H1 (cell line): ENCODE measurements around the gene PARP16. TPM values are rescaled to one million over a fixed set of nuclear protein-coding genes. Genes with fewer than 3 reads are reported as not detected.
A peak's percentile ranks its signal among the peaks of the same experiment; 100 is the strongest.

Experiments used
- CTCF ChIA-PET: fragments of 300-600 bp; sonication (Branson Sonifier 250); formaldehyde crosslinking; loops from one replicate; lab custom pipeline; 2021; ENCODE audit not compliant: partially characterized antibody; lab: Charles Lee
- POLR2A ChIA-PET: fragments of 300-600 bp; sonication (Branson Sonifier 250); formaldehyde crosslinking; loops from one replicate; lab custom pipeline; 2021; ENCODE audit warnings: inconsistent platforms; ENCODE audit not compliant: partially characterized antibody; lab: Charles Lee
- DNase-seq, 2 experiments: peaks; one replicate each; pipeline versions ENCODE4 v3.0.0 to v3.0.0-alpha.2; 2010 to 2022; ENCODE audit warnings: low spot score in 2 of 2, low read depth in 1 of 2, mixed read lengths in 1 of 2
- FAIRE-seq: peaks from 2 replicates; lab custom pipeline; 2011; peaks lifted over from hg19 to GRCh38; lab: Jason Lieb, UNC
- H2AFZ ChIP-seq: 2 replicates; pipeline ENCODE4 v1.8.1; 2012; ENCODE audit warnings: low read length, inconsistent platforms
- H2AK5ac ChIP-seq: 2 replicates; pipeline ENCODE4 v1.6.1; 2013; ENCODE audit warnings: low read depth, low read length
- H2BK120ac ChIP-seq: replicated peaks from 2 replicates; pipeline ENCODE3; 2013; ENCODE audit warnings: low read depth, low read length, inconsistent platforms
- H2BK12ac ChIP-seq: 2 replicates; pipeline ENCODE4 v1.6.1; 2013; ENCODE audit warnings: low read depth, low read length
- H2BK15ac ChIP-seq: 2 replicates; pipeline ENCODE4 v1.6.1; 2013; ENCODE audit warnings: low read length
- H2BK20ac ChIP-seq: 2 replicates; pipeline ENCODE4 v1.6.1; 2013; ENCODE audit warnings: low read length
- H2BK5ac ChIP-seq: 2 replicates; pipeline ENCODE4 v1.6.1; 2013; ENCODE audit warnings: low read depth, low read length
- H3K14ac ChIP-seq: 2 replicates; pipeline ENCODE4 v1.6.1; 2013; ENCODE audit warnings: inconsistent platforms; ENCODE audit not compliant: insufficient read length
- H3K18ac ChIP-seq: 2 replicates; pipeline ENCODE4 v1.6.1; 2013; ENCODE audit warnings: low read length; ENCODE audit errors: extremely low read depth
- H3K23ac ChIP-seq: 2 replicates; pipeline ENCODE4 v1.6.1; 2013; ENCODE audit warnings: inconsistent platforms; ENCODE audit not compliant: insufficient read length
- H3K23me2 ChIP-seq: 2 replicates; pipeline ENCODE4 v1.6.1; 2013; ENCODE audit warnings: low read depth, low read length
- H3K27ac ChIP-seq: 2 replicates; pipeline ENCODE4 v1.6.1; 2011; ENCODE audit warnings: low read depth, low read length, inconsistent platforms
- H3K27me3 ChIP-seq, 4 experiments: replicated peaks in 1 of 4; 1 replicate in 1 of 4; 2 replicates in 3 of 4; pipeline versions ENCODE4 v1.6.1 to v1.8.1; 2011 to 2013; ENCODE audit warnings: low read length in 3 of 4, mild to moderate bottlenecking in 3 of 4, inconsistent platforms in 2 of 4, mixed read lengths in 2 of 4, moderate library complexity in 1 of 4; ENCODE audit not compliant: control insufficient read depth in 3 of 4, insufficient read depth in 3 of 4; ENCODE audit errors: extremely low read depth in 1 of 4
- H3K36me3 ChIP-seq, 4 experiments: 2 replicates each; pipeline versions ENCODE4 v1.6.1 to v1.8.1; 2011 to 2013; ENCODE audit warnings: mild to moderate bottlenecking in 4 of 4, low read length in 3 of 4, moderate library complexity in 2 of 4, control low read depth in 1 of 4, inconsistent platforms in 1 of 4; ENCODE audit not compliant: insufficient read depth in 4 of 4, control insufficient read depth in 2 of 4
- H3K4ac ChIP-seq: replicated peaks from 2 replicates; pipeline ENCODE3; 2013; ENCODE audit warnings: low read length, low read depth, mixed read lengths, inconsistent platforms; ENCODE audit not compliant: insufficient read length
- H3K4me1 ChIP-seq, 4 experiments: replicated peaks in 1 of 4; 1 replicate in 1 of 4; 2 replicates in 3 of 4; pipeline versions ENCODE4 v1.6.1 to v1.8.1; 2011 to 2013; ENCODE audit warnings: low read length in 3 of 4, inconsistent platforms in 2 of 4, mixed read lengths in 1 of 4; ENCODE audit not compliant: insufficient read depth in 4 of 4, control insufficient read depth in 3 of 4
- H3K4me2 ChIP-seq, 2 experiments: 2 replicates each; pipeline versions ENCODE4 v1.6.1 to v1.8.1; 2011 to 2013; ENCODE audit warnings: low read depth in 2 of 2, low read length in 2 of 2, control low read depth in 1 of 2, inconsistent platforms in 1 of 2, mild to moderate bottlenecking in 1 of 2; ENCODE audit not compliant: insufficient read depth in 1 of 2
- H3K4me3 ChIP-seq, 4 experiments: fragments of 200-600, 300-600 bp in 1 of 4; sonication (generic), shearing (Covaris generic), sonication (Bioruptor Twin) in 1 of 4; 2 replicates each; pipeline versions ENCODE4 v1.5.1 to v1.8.1; 2011 to 2016; ENCODE audit warnings: low read length in 4 of 4, low read depth in 3 of 4, control low read depth in 2 of 4, inconsistent platforms in 2 of 4, mild to moderate bottlenecking in 2 of 4, mixed read lengths in 1 of 4, moderate library complexity in 1 of 4; ENCODE audit not compliant: insufficient read depth in 2 of 4; ENCODE audit errors: extremely low read depth in 1 of 4
- H3K56ac ChIP-seq: replicated peaks from 2 replicates; pipeline ENCODE3; 2013; ENCODE audit warnings: low read depth, mild to moderate bottlenecking, mixed read lengths, low read length, inconsistent platforms; ENCODE audit not compliant: insufficient read length
- H3K79me1 ChIP-seq: 2 replicates; pipeline ENCODE4 v1.6.1; 2013; ENCODE audit warnings: low read depth, low read length, control low read depth
- H3K79me2 ChIP-seq, 2 experiments: 2 replicates each; pipeline versions ENCODE4 v1.6.1 to v1.8.1; 2012 to 2013; ENCODE audit warnings: low read length in 2 of 2, mild to moderate bottlenecking in 2 of 2, inconsistent platforms in 1 of 2; ENCODE audit not compliant: insufficient read depth in 2 of 2, control insufficient read depth in 1 of 2
- H3K9ac ChIP-seq, 4 experiments: replicated peaks in 1 of 4; 1 replicate in 1 of 4; 2 replicates in 3 of 4; pipeline versions ENCODE4 v1.6.1 to v1.8.1; 2011 to 2013; ENCODE audit warnings: low read depth in 3 of 4, low read length in 3 of 4, control low read depth in 2 of 4, mild to moderate bottlenecking in 2 of 4, moderate library complexity in 2 of 4, inconsistent platforms in 1 of 4; ENCODE audit errors: extremely low read depth in 1 of 4
- H3K9me3 ChIP-seq, 2 experiments: 2 replicates each; pipeline versions ENCODE4 v1.6.1 to v1.8.1; 2012 to 2013; ENCODE audit warnings: mild to moderate bottlenecking in 2 of 2, moderate library complexity in 2 of 2, control low read depth in 1 of 2, inconsistent platforms in 1 of 2, low read depth in 1 of 2, low read length in 1 of 2, mixed read lengths in 1 of 2; ENCODE audit not compliant: insufficient read depth in 2 of 2
- H4K20me1 ChIP-seq, 2 experiments: replicated peaks in 1 of 2; 2 replicates each; pipeline versions ENCODE3 to v1.8.1; 2011 to 2013; ENCODE audit warnings: inconsistent platforms in 2 of 2, low read length in 2 of 2, mild to moderate bottlenecking in 1 of 2; ENCODE audit not compliant: insufficient read depth in 2 of 2, control insufficient read depth in 1 of 2
- H4K5ac ChIP-seq: 2 replicates; pipeline ENCODE4 v1.6.1; 2013; ENCODE audit warnings: low read length, low read depth, mixed read lengths, inconsistent platforms; ENCODE audit not compliant: insufficient read length
- H4K8ac ChIP-seq: 2 replicates; pipeline ENCODE4 v1.8.0; 2013; ENCODE audit warnings: mild to moderate bottlenecking, moderate library complexity, low read length, inconsistent platforms; ENCODE audit not compliant: insufficient read depth; ENCODE audit errors: extremely low read depth
- H4K91ac ChIP-seq: replicated peaks from 2 replicates; pipeline ENCODE3; 2013; ENCODE audit warnings: low read length, mixed read lengths, inconsistent platforms; ENCODE audit not compliant: insufficient read length
- WGBS, 2 experiments: shearing (Covaris generic) in 1 of 2; methylation state at CpG; one replicate each; pipeline versions ENCODE4 v1.1.6 to v1.1.7; 2013 to 2015; ENCODE audit warnings: low lambda C conversion rate in 2 of 2, mixed read lengths in 2 of 2, inconsistent platforms in 1 of 2, low coverage in 1 of 2, missing lambda C conversion rate in 1 of 2; ENCODE audit not compliant: insufficient replicate concordance in 2 of 2, insufficient coverage in 1 of 2, insufficient read length in 1 of 2; ENCODE audit errors: extremely low coverage in 1 of 2, missing lambda C conversion rate in 1 of 2; 5-methylcytosine and 5-hydroxymethylcytosine counted together
- polyA plus RNA-seq, 7 experiments: library from polyadenylated mRNA; depleted of rRNA in 3 of 7; stranded (reverse) in 5 of 7; unstranded in 2 of 7; fragments of >200 nt in 5 of 7; fragments of 200-250 nt in 2 of 7; gene quantifications; 1 replicate in 5 of 7; 2 replicates in 1 of 7; 4 replicates in 1 of 7; pipeline versions ENCODE4 v1.2.1 to v1.2.3, GENCODE V29; 2011 to 2013; ENCODE audit warnings: missing spikeins in 2 of 7, mixed read lengths in 2 of 7
- total RNA-seq: library from RNA; stranded (reverse); fragmentation: NEBNext Ultra II Directional; extraction: Animal tissue kit (Norgen Biotek cat#: 25700); gene quantifications from 2 replicates; pipeline ENCODE4 v1.2.1, GENCODE V29; 2021

PARP16 gene
- total and polyA plus RNA-seq, 2 of the 8 experiments (the other 6 are each of a cell fraction or from before 2014, with no cell fraction given), result 3.7 to 5.0 TPM

GRCh38 chr15:65304381-65305149, 17.9 kb upstream of the PARP16 start, which contains the start of gene RNU5B-1:
RNU5B-1 (plus strand) TSS chr15:65304677.
- no peak within 1 kb of the TSS for H2AK5ac ChIP-seq
- H4K5ac ChIP-seq, result peak within 1 kb of the TSS; percentile 78
- H3K23ac ChIP-seq, result no peak within 1 kb of the TSS
- H4K8ac ChIP-seq, result peak within 1 kb of the TSS; percentile 83; the same call in 1 of the 2 replicates
- peak within 1 kb of the TSS; percentile 53 for H2BK12ac ChIP-seq
- H3K18ac ChIP-seq, result peak within 1 kb of the TSS; percentile 17
- H3K23me2 ChIP-seq, result 0 out of 2 replicates have a peak, but pooled peaks cover 4% of the 10 kb centered on the region
- DNase-seq, result peak in 1 of 2 experiments; percentile 81
- 4% methylated on average over 24 of the region's 24 CpGs; no CpG with 5 or more reads in 1 of the 2 experiments for WGBS, 2 experiments
- peak within 1 kb of the TSS; percentile 87 for H2BK120ac ChIP-seq
- H2BK15ac ChIP-seq, result no peak within 1 kb of the TSS; the same call in 1 of the 2 replicates
- CTCF ChIA-PET, result interaction anchor here (0.8 to 2.0 kb wide), 9 partner anchors 8 to 117 kb away, joined by 3 to 7 read pairs (median 4); no protein-coding TSS in a partner anchor
- peaks cover 0 to 2% of the 10 kb centered on the region in 2 experiments; a peak in 1 of 4 replicates for H3K9me3 ChIP-seq
- H3K27me3 ChIP-seq, result no peaks in the 10 kb centered on the region
- H3K4me2 ChIP-seq, result peak within 1 kb of the TSS; percentile 72 to 78
- peak within 1 kb of the TSS; percentile 57 for H3K4ac ChIP-seq
- H2BK20ac ChIP-seq, result no peak within 1 kb of the TSS; the same call in 1 of the 2 replicates
- peak within 1 kb of the TSS; percentile 44 to 85 (median 68) for H3K9ac ChIP-seq
- H3K79me2 ChIP-seq, result no peaks in the 10 kb centered on the region
- peaks cover 0 to 4% (median 1%) of the 10 kb centered on the region in 4 experiments; a peak in 1 of 7 replicates for H3K4me1 ChIP-seq
- POLR2A ChIA-PET, result interaction anchor here (0.6 to 8.3 kb wide), 77 partner anchors 8 to 575 kb away, joined by 3 to 138 read pairs (median 4); partner anchors contain the start of genes CLPX, DPP8, IGDCC3 and IGDCC4
- H3K56ac ChIP-seq, result peak within 1 kb of the TSS; percentile 13
- no peaks in the 10 kb centered on the region for H3K36me3 ChIP-seq
- no peak within 1 kb of the TSS for H3K14ac ChIP-seq
- H3K4me3 ChIP-seq, result peak within 1 kb of the TSS; percentile 25 to 59 (median 44); a peak in 6 of 8 replicates
- peak within 1 kb of the TSS; percentile 80; the same call in 1 of the 2 replicates for H3K27ac ChIP-seq
- H2AFZ ChIP-seq, result peak within 1 kb of the TSS; percentile 82
- peak; percentile 81 for FAIRE-seq
- H3K79me1 ChIP-seq, result no peaks in the 10 kb centered on the region
- no peaks in the 10 kb centered on the region for H4K20me1 ChIP-seq
- H4K91ac ChIP-seq, result peak within 1 kb of the TSS; percentile 5
- peak within 1 kb of the TSS; percentile 73 for H2BK5ac ChIP-seq
